ENCODE data around the gene CACNA2D3. TPM values are rescaled to one million over a fixed set of nuclear protein-coding genes. Genes with fewer than 3 reads are reported as not detected.
A peak's percentile ranks its signal among the peaks of the same experiment; 100 is the strongest.

CACNA2D3 gene
- total RNA-seq, 2 donors from 2014 or later = not detected

DNA sequence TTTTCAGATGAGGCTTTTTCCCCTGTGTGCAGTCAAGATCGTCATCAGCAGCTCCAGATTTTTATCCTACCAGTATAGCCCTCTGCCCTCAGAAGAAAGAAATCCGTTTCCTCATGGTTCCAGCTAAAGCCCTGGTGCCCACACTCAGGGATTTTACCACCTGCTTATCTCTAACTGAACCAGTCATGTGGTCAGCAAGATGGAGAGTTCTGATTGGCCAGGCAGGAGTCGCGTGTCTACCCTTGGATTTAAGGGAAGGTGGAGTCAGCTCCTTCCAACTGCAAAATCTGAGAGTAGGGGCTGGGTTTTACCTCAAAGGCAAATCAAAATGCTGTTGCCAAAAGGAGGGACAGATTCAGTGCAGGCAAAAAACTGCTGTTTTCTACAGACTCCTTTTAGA, 670.2 kb downstream of the CACNA2D3 start:
- no peaks in the 10 kb centered on the region for H3K36me3 Mint-ChIP-seq
- no peak overlapping the region for H3K27ac Mint-ChIP-seq
- DNase-seq (ENCODE audit: low spot score in 2 of 2) (no peak), ATAC-seq (no peak)
- H3K9me3 Mint-ChIP-seq = peaks cover 0 to 3% of the 10 kb centered on the region in 2 donors

GRCh38 chr3:54793171-54793570, 670.8 kb downstream of the CACNA2D3 start:
- Mint-ChIP-seq H3K9me3 (peaks cover 0 to 3% of the 10 kb centered on the region in 2 donors), H3K27ac (no peak overlapping the region), H3K36me3 (no peaks in the 10 kb centered on the region)
- no peak for DNase-seq (ENCODE audit: low spot score in 2 of 2)
- ATAC-seq = no peak

DNA sequence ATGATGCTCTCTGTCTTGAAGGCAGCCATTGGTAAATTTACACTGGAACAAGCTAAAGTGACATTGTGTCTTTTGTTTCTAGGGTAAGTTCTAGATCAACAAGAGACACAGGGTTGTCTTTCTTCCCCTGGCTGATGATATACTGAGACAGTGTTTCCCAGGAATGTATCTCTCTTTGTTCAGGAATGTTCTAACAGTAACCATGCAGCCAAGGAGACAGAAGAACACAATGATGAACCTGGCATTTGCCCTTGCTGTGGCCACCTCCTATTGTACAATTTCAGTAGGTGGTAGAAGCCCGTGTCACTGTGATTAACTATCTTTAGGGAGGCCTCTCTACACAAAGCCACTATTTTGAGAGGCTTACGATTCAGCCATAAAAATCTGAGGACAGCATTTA, 674.8 kb downstream of the CACNA2D3 start:
- ATAC-seq = no peak
- Mint-ChIP-seq H3K9me3 (peaks cover 3 to 7% of the 10 kb centered on the region in 2 donors), H3K36me3 (no peaks in the 10 kb centered on the region), H3K27ac (no peak overlapping the region)
- no peak for DNase-seq (ENCODE audit: low spot score in 2 of 2)

DNA sequence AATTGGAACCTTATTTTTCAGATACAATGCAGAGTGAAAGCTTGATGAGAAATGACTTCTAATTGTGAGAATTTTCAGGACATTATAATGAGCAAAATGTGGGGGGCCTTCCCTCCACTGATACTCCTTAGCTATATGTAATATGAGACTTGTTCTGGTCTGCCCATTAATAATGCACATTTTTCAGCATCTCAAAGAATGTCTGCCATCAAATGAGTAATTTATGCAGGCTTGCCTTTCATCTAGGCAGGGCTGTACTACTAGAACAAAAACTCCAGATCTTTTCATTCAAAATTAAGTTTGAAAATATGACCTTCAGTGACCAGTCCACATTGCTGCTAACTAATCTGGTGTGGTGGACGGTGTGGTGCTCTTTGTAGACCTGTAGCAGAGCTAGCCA, 678.1 kb downstream of the CACNA2D3 start:
- no peak for ATAC-seq
- H3K27ac Mint-ChIP-seq = no peak overlapping the region
- H3K36me3 Mint-ChIP-seq = peaks cover 0 to 6% of the 10 kb centered on the region in 2 donors
- DNase-seq (ENCODE audit: low spot score in 2 of 2) = no peak
- peaks cover 4 to 16% of the 10 kb centered on the region in 2 donors for H3K9me3 Mint-ChIP-seq

DNA sequence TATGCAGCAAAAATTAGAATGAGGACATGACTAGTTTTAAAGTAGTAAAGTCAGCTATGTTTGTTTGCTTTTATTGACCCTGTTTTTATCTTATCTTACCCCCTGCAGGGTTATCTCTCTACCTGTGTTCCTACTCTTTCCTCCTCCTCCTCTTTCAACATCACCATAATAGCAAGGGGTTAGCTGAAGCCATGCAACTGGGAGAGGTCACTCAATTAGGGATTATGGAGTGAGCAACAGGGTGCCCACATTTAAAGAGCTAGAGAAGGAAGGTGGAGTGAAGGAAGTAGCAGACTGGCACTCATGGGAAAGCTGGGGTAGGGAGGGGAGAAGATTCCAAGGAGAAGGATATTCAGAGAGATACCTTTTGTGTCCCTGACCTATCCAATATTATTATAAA, 679.6 kb downstream of the CACNA2D3 start:
- ATAC-seq (no peak), DNase-seq (ENCODE audit: low spot score in 2 of 2) (no peak)
- peaks cover 0 to 6% of the 10 kb centered on the region in 2 donors for H3K36me3 Mint-ChIP-seq
- no peak overlapping the region for H3K27ac Mint-ChIP-seq
- peaks cover 4 to 16% of the 10 kb centered on the region in 2 donors for H3K9me3 Mint-ChIP-seq

DNA sequence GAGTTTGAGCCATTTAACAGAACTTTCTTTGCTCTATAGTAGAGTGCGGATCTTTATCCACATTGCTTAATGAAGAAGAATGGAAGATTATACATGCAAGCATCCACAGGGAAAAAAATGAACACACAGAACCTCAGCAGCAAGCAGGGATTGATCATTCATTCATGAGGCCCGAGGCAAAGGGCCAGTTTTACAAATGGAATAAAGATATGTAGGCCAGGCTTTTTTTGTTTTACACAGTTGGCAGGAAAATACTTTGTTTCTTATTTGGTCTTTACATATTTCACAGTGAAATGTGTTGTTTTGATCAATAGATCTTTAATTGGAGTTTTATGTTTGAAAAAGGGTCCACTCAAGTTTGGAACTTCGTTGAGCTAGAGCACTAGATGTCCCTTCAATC, 688.0 kb downstream of the CACNA2D3 start:
- Mint-ChIP-seq H3K36me3 (no peaks in the 10 kb centered on the region), H3K27ac (no peak overlapping the region), H3K9me3 (peaks cover 19 to 20% of the 10 kb centered on the region in 2 donors)
- DNase-seq (ENCODE audit: low spot score in 2 of 2) (no peak), ATAC-seq (no peak)

DNA sequence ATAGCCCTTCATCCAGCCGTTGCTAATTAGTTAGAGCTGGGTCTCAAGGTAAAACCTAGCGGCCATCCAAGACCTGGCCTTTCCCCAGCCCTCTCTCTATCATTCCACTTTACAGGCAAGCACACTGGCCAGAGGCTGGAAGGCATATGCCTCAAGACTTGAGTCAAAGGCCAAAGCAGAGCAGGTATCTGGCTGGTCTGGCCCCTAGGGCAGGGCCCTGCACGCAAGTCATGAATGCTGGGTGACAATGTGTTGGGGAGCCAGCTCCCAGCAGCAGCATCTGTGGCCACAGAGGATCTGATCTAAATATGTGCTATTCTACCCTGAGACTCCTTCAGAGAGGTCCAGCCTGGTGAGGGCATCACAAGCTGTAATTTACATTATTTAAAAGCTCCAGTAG, 691.9 kb downstream of the CACNA2D3 start:
- no peak for DNase-seq (ENCODE audit: low spot score in 2 of 2)
- Mint-ChIP-seq H3K9me3 (peaks cover 12 to 13% of the 10 kb centered on the region in 2 donors), H3K27ac (no peak overlapping the region), H3K36me3 (no peaks in the 10 kb centered on the region)
- ATAC-seq = no peak

DNA sequence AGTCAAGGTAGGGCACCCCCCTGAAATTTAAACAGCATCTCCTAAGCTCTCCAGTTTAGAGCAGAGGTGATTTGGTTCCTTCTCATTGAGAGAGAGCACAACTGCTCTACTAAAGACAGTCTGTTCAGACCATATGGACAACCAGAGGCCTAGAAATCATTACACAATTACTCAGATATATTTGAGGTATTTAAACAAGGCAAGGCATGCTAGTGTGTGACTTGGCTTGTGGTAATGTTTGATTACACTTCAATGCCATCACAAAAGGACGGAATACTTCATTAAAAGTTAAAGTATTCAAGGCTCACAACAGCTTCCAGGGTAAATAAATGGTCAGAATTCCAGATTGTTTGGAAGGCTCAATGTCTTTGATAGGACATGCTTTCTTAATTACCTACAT, 695.3 kb downstream of the CACNA2D3 start:
- Mint-ChIP-seq H3K36me3 (no peaks in the 10 kb centered on the region), H3K9me3 (peaks cover under 1 to 4% of the 10 kb centered on the region in 2 donors), H3K27ac (no peak overlapping the region)
- no peak for ATAC-seq
- no peak for DNase-seq (ENCODE audit: low spot score in 2 of 2)

DNA sequence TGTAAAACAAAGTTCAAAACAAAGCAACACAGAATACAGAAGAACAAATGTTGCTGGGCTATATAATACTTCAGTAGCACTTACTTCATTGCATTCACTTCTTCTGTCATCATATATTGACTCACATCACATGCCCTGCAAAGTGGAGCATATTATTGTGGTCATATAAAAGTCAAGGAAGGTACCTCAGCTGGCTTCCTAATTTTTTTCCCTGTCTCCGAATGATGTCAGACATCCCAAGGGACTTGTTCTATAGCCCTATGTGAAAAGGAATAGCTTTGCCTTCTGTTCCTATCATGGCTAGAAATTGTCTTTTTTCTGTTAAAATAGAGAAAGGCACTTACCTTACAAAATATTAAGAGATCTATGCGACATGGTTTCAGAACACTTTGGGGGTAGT, 696.1 kb downstream of the CACNA2D3 start:
- ATAC-seq = no peak
- Mint-ChIP-seq H3K36me3 (no peaks in the 10 kb centered on the region), H3K27ac (no peak overlapping the region), H3K9me3 (peaks cover 0 to 4% of the 10 kb centered on the region in 2 donors)
- no peak for DNase-seq (ENCODE audit: low spot score in 2 of 2)

DNA sequence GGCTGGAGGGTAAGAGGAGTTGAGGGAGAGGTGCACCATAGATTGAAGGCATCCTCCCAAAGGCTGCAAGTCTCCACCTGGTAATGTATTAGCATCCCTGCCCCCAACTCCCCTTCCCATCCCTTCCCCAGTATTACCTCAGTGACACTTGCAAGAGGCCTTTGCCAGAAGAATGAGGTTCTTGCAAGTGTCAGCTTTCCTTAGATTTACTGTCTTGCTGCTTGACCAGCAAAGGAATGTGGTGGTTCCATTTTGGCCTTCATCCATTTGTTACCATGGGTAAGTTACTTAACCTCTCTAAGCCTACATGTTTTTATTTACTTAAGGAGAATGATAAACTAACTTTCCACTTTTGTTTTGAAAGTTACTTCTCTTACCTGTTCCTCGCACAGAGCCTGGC, 696.6 kb downstream of the CACNA2D3 start:
- H3K9me3 Mint-ChIP-seq = peaks cover 0 to 4% of the 10 kb centered on the region in 2 donors
- DNase-seq (ENCODE audit: low spot score in 2 of 2) (no peak), ATAC-seq (no peak)
- no peaks in the 10 kb centered on the region for H3K36me3 Mint-ChIP-seq
- H3K27ac Mint-ChIP-seq = no peak overlapping the region

GRCh38 chr3:54819946-54820345, 697.6 kb downstream of the CACNA2D3 start:
- Mint-ChIP-seq H3K36me3 (no peaks in the 10 kb centered on the region), H3K9me3 (peaks cover 0 to 4% of the 10 kb centered on the region in 2 donors), H3K27ac (no peak overlapping the region)
- DNase-seq (ENCODE audit: low spot score in 2 of 2) (no peak), ATAC-seq (no peak)

DNA sequence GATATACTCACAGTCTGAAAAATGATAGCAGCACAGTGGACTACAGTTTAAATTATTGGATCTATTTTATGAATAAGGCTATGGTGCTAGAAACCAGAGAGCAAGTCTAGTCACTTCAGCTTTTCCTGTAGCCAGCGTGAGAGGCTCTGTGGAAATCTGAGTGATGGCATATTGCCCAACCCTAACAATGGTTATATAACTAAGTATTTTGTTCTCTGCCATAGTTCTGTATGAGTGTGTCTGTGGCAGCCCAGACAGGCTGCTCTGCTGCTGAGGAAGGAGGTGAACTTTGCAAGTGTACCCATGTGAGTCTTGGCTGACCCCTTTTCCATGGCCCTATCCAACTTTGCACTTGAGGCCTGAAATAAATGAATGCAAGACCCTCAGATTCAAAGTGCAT, 699.9 kb downstream of the CACNA2D3 start:
- Mint-ChIP-seq H3K27ac (no peak overlapping the region), H3K36me3 (no peaks in the 10 kb centered on the region)
- ATAC-seq = no peak

GRCh38 chr3:54826251-54826691, 703.9 kb downstream of the CACNA2D3 start:
- Mint-ChIP-seq H3K9me3 (peaks cover 4% of the 10 kb centered on the region in 2 donors), H3K27ac (no peak overlapping the region), H3K36me3 (no peaks in the 10 kb centered on the region)
- ATAC-seq (no peak), DNase-seq (ENCODE audit: low spot score in 2 of 2) (no peak)

More for the DNA sequence above, 699.9 kb downstream of the CACNA2D3 start:
- peaks cover 0 to 4% of the 10 kb centered on the region in 2 donors for H3K9me3 Mint-ChIP-seq
- DNase-seq (ENCODE audit: low spot score in 2 of 2) = no peak

DNA sequence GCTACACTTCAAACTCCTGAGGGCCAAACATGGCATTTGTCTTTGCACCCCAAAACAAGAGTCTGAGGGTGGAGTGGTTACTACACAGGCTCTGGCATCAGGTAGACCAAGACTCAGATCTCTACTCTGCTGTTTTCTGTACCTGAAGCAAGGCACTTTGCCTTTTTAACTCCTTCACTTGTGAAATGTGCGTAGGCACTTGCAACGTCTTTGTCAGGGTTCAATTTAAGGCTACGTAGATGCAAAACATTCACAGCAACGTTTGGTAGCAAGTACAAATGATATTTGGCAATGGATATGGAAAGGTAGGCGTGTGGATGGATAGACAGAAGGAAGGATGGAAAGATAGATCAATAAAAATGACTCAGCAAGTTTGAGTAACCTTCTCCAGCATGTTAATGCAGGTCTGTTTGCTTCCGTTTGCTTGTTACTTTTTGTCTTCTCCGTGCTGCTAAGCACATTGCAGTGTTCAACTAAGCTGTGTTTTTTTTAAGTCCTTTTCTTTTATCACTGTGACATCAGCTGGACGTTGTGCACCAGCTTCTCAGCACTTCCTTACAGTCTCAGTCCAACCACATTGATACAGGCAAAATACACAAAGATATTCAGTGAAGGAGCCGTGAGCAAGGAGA, 704.8 kb downstream of the CACNA2D3 start:
- no peak overlapping the region for H3K27ac Mint-ChIP-seq
- H3K36me3 Mint-ChIP-seq = peaks cover 0 to 3% of the 10 kb centered on the region in 2 donors
- peaks cover 4 to 5% of the 10 kb centered on the region in 2 donors for H3K9me3 Mint-ChIP-seq
- DNase-seq (ENCODE audit: low spot score in 2 of 2) = no peak
- no peak for ATAC-seq

DNA sequence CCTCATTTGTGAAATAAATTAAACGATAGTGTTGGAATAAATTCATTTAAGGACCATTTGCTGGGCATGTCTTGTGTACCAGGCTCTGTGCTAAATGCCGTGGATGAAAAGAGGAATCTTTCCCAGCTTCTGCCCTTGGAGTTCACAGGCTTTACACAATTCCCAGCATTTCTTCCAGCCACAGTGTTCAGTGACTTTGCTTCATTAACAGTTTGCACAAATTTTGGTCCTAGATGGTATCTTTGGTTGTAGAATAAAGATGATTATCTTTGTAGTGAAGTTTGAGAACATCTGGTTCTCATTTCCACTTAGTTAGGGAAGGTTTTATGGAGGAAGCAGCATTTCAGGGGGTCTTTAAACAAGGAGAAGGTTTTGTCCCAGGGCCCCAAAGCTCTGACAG, 705.4 kb downstream of the CACNA2D3 start:
- H3K36me3 Mint-ChIP-seq = peaks cover 0 to 4% of the 10 kb centered on the region in 2 donors

DNA sequence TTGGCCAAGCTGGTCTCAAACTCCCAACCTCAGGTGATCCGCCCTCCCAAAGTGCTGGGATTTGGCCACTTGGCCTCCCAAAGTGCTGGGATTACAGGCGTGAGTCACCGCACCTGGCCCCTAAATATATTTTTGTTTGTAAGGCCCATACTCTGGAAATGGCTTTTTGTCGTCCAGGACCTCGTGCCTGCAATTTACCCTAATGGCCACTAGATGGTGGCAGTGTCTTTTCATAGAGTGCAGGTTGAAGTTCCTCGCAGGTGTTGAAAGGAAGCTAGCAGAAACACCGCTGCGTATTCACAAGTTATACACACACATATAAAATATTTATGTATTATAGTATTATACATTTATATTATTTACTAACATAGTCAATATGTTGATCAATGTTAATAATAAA, 708.3 kb downstream of the CACNA2D3 start:
- Mint-ChIP-seq H3K36me3 (peaks cover 0 to 4% of the 10 kb centered on the region in 2 donors), H3K27ac (no peak overlapping the region), H3K9me3 (peaks cover 4 to 5% of the 10 kb centered on the region in 2 donors)
- DNase-seq (ENCODE audit: low spot score in 2 of 2) (peak in 1 of 2 donors; percentile 12), ATAC-seq (no peak)

More for the DNA sequence above, 705.4 kb downstream of the CACNA2D3 start:
- no peak for DNase-seq (ENCODE audit: low spot score in 2 of 2)
- ATAC-seq = no peak
- Mint-ChIP-seq H3K27ac (no peak overlapping the region), H3K9me3 (peaks cover 4 to 5% of the 10 kb centered on the region in 2 donors)

- Mint-ChIP-seq H3K36me3 (peaks cover 0 to 4% of the 10 kb centered on the region in 2 donors), H3K27ac (no peak overlapping the region), H3K9me3 (peaks cover 4 to 5% of the 10 kb centered on the region in 2 donors)
- ATAC-seq (no peak), DNase-seq (ENCODE audit: low spot score in 2 of 2) (no peak)
These were observed 708.8 kb downstream of the CACNA2D3 start for GRCh38 chr3:54831112-54831511.

DNA sequence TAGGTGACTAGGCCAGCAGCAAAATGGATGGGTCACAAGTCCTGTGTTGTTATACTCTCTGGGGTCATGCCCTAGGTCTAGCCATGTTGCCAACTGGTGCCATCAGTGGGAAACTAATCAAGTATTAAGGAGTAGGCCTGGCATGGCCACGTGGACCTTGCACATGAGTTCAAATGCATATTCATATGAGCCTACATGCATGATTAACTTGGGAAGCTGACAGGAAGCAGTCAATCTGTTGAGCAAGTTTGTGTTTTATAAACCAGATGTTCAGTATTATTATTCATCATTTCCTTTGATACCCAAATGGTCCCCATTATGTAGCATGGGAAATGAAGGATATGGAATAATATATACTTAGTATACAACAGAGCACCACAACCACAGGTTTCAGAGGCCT, 710.5 kb downstream of the CACNA2D3 start:
- H3K27ac Mint-ChIP-seq = no peak overlapping the region
- no peak for DNase-seq (ENCODE audit: low spot score in 2 of 2)
- peaks cover 1 to 5% of the 10 kb centered on the region in 2 donors for H3K9me3 Mint-ChIP-seq
- H3K36me3 Mint-ChIP-seq = peaks cover 0 to 4% of the 10 kb centered on the region in 2 donors
- no peak for ATAC-seq
